Activated CD4-positive, alpha-beta memory T cell treated with anti-CD3 and anti-CD28 coated beads, Interleukin-2, amount 10 ng/mL, durations not matched to agents 7 days and 5 days (primary cell): ENCODE results near the gene MAZ. TPM values are rescaled to one million over a fixed set of nuclear protein-coding genes. Genes with fewer than 3 reads are reported as not detected.
"Not testable (repeated sequence)": the region's sequence is repeated elsewhere in the genome, so short reads cannot be mapped to it uniquely, and the experiment has no call there.

Experiments
- CTCF ChIA-PET: fragments of 350-600 bp; sonication (Branson Sonifier 250); formaldehyde crosslinking; loops from one replicate; lab custom pipeline; 2021; ENCODE audit warnings: antibody characterized with exemption, inconsistent platforms; lab: Charles Lee
- POLR2A ChIA-PET: fragments of 350-600 bp; sonication (Branson Sonifier 250); formaldehyde crosslinking; loops from one replicate; lab custom pipeline; 2021; ENCODE audit warnings: antibody characterized with exemption; lab: Charles Lee
- DNase-seq: peaks from one replicate; pipeline ENCODE4 v3.0.0-alpha.2; 2020
- H3K27ac Mint-ChIP-seq: one replicate; pipeline ENCODE4 v1.8.0; 2021; ENCODE audit warnings: mild to moderate bottlenecking, mixed read lengths
- H3K27me3 Mint-ChIP-seq: one replicate; pipeline ENCODE4 v1.8.0; 2021; ENCODE audit warnings: mixed read lengths
- H3K36me3 Mint-ChIP-seq: one replicate; pipeline ENCODE4 v1.8.0; 2021; ENCODE audit warnings: low read depth, mixed read lengths
- H3K4me1 Mint-ChIP-seq: one replicate; pipeline ENCODE4 v1.8.0; 2021; ENCODE audit warnings: mixed read lengths
- H3K4me3 Mint-ChIP-seq: one replicate; pipeline ENCODE4 v1.8.0; 2021; ENCODE audit warnings: mild to moderate bottlenecking, mixed read lengths
- H3K9me3 Mint-ChIP-seq: one replicate; pipeline ENCODE4 v1.8.0; 2021; ENCODE audit warnings: mixed read lengths
- total RNA-seq, 2 experiments: library from RNA; stranded (reverse); gene quantifications; one replicate each; pipeline ENCODE4 v1.2.3, GENCODE V29; 2021

The MAZ gene
- total RNA-seq, 2 experiments from 2014 or later = 365 to 376 TPM

GRCh38 chr16:29820271-29820701, 14.0 kb downstream of the MAZ start, which contains the start of gene MVP:
Gene MVP (plus strand): TSS chr16:29820462. CDS start chr16:29830550, 10,088 bp downstream.
- CTCF ChIA-PET = interaction anchor here (0.8 to 8.1 kb wide), 9 partner anchors 9 to 212 kb away, joined by 3 to 86 read pairs (median 5); partner anchors contain the start of genes KIF22 and MAZ
- Mint-ChIP-seq H3K27me3 (no peaks in the 10 kb centered on the region), H3K4me3 (peak within 1 kb of the TSS; percentile 98), H3K9me3 (no peaks in the 10 kb centered on the region), H3K4me1 (peaks cover 71% of the 10 kb centered on the region), H3K36me3 (peaks cover 56% of the 10 kb centered on the region), H3K27ac (peak within 1 kb of the TSS; percentile 94)
- POLR2A ChIA-PET = interaction anchor here (0.8 to 10.3 kb wide), 18 partner anchors 9 to 203 kb away, joined by 3 to 206 read pairs (median 4); partner anchors contain the start of genes C16orf54, C16orf92, CDIPT and HIRIP3
- peak; percentile 70 for DNase-seq

GRCh38 chr16:29820730-29821642, 14.7 kb downstream of the MAZ start:
- Mint-ChIP-seq H3K4me1 (peaks cover 73% of the 10 kb centered on the region), H3K9me3 (no peaks in the 10 kb centered on the region), H3K4me3 (peak overlapping the region; percentile 98), H3K36me3 (peaks cover 55% of the 10 kb centered on the region), H3K27ac (peak overlapping the region; percentile 94), H3K27me3 (no peaks in the 10 kb centered on the region)
- CTCF ChIA-PET = interaction anchor here (0.9 to 8.1 kb wide), 9 partner anchors 8 to 234 kb away, joined by 3 to 86 read pairs (median 5); partner anchors contain the start of genes KIF22 and MAZ
- POLR2A ChIA-PET = interaction anchor here (0.7 to 10.3 kb wide), 18 partner anchors 10 to 202 kb away, joined by 3 to 206 read pairs (median 4); partner anchors contain the start of genes C16orf54, C16orf92, CDIPT and HIRIP3
- peak; percentile 67 for DNase-seq

GRCh38 chr16:29821643-29822115, 15.3 kb downstream of the MAZ start:
- CTCF ChIA-PET = interaction anchor here (0.6 to 8.1 kb wide), 7 partner anchors 14 to 234 kb away, joined by 3 to 86 read pairs (median 12); partner anchors contain the start of genes KIF22 and MAZ
- no peaks in the 10 kb centered on the region for H3K27me3 Mint-ChIP-seq
- H3K36me3 Mint-ChIP-seq = peaks cover 53% of the 10 kb centered on the region
- peak overlapping the region; percentile 98 for H3K4me3 Mint-ChIP-seq
- peak overlapping the region; percentile 94 for H3K27ac Mint-ChIP-seq
- peaks cover 78% of the 10 kb centered on the region for H3K4me1 Mint-ChIP-seq
- DNase-seq = no peak
- H3K9me3 Mint-ChIP-seq = no peaks in the 10 kb centered on the region
- POLR2A ChIA-PET = interaction anchor here (1.3 to 10.3 kb wide), 6 partner anchors 10 to 173 kb away, joined by 3 to 206 read pairs (median 6); partner anchors contain the start of genes HIRIP3, MAZ and TAOK2

DNA sequence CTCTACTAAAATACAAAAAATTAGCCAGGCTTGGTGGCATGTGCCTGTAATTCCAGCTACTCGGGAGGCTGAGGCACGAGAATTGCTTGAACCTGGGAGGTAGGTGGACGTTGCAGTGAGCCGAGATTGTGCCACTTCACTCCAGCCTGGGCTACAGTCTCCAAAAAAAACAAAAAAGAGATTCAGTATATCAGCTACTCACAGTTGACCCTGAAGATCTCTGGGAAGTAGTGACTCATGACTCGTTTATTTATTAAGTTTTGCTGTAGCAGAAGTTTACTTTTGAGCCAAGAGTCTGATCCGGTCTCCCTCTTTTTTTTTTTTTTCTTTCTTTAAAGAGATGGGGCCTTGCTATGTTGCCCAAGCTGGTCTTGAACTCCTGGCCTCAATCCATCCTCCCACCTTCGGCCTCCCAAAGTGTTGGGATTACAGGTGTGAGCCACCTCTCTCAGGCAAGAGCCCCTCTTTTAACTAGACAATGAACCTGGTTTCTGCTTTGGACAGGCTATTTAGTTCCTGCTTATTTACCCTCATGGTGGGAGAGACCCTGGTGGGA, 18.3 kb downstream of the MAZ start:
- H3K4me1 Mint-ChIP-seq = peaks cover 68% of the 10 kb centered on the region
- ChIA-PET POLR2A (interaction anchor here (0.7 to 3.2 kb wide), 5 partner anchors 9 to 133 kb away, joined by 3 to 17 read pairs (median 7); partner anchors contain the start of genes KIF22, MAZ and PAGR1), CTCF (interaction anchor here (1.2 to 1.3 kb wide), 2 partner anchors 8 to 23 kb away, joined by 5 to 8 read pairs; partner anchors contain the start of gene PAGR1)
- peaks cover 38% of the 10 kb centered on the region for H3K36me3 Mint-ChIP-seq
- peak overlapping the region; percentile 27 for H3K4me3 Mint-ChIP-seq
- no peaks in the 10 kb centered on the region for H3K27me3 Mint-ChIP-seq
- H3K9me3 Mint-ChIP-seq = no peaks in the 10 kb centered on the region
- H3K27ac Mint-ChIP-seq = peak overlapping the region; percentile 70
- DNase-seq = no peak

DNA sequence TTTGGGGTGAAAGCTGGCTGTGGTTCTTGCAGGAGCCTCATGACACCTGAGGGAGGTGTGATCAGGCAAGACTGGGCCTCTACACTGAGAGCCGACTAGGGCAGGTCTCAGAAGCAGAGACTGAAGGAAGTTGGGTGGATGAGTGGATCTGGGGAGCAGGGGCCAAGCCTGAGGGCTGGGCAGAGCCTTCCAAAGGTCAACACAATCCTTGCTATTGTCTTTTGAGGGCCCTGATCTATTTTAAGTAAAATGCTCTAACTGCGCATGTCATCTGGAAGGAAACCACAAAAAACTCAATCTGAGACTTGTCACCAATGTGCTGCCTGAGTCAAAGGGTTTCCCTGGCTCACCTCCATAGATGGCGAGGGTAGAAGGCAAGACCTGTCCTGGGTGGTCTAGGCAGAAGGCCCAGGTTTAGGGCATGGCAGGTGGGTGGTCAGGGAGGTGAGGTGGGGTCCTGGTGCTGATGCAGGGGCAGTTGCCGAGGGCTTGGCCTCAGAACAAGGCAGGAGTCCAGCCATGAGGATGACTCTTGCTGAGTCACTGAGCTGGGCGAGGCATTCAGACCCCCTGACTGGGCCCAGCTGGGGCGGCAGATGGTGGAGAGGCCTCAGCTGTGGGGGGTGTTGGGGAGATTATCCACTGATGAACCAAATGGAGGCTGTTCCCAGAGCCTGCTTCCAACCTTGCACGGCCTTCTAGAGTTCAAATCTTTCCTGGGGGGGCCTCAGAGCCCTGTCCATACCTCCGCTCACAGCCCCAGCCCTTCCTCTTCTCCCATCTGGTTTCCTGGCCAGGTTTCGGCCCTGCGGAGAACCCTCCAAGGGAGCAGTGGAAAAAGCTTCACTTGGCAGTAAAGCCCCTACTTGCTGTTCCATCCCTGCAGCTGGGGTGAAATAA, 19.1 kb downstream of the MAZ start:
- ChIA-PET POLR2A (interaction anchor here (0.8 to 3.3 kb wide), 9 partner anchors 9 to 126 kb away, joined by 3 to 17 read pairs (median 4); partner anchors contain the start of genes KCTD13, KIF22, MAZ and PAGR1), CTCF (interaction anchor here (0.7 to 3.4 kb wide), 7 partner anchors 8 to 230 kb away, joined by 3 to 12 read pairs (median 5); partner anchors contain the start of gene PAGR1)
- peak; percentile 49 for DNase-seq
- Mint-ChIP-seq H3K36me3 (peaks cover 36% of the 10 kb centered on the region), H3K4me3 (peak overlapping the region; percentile 27), H3K27me3 (no peaks in the 10 kb centered on the region), H3K4me1 (peaks cover 63% of the 10 kb centered on the region), H3K9me3 (no peaks in the 10 kb centered on the region), H3K27ac (peak overlapping the region; percentile 70)

- ChIA-PET CTCF (interaction anchor here (0.6 to 3.4 kb wide), 10 partner anchors 8 to 125 kb away, joined by 3 to 12 read pairs (median 4); partner anchors contain the start of genes KIF22 and PAGR1), POLR2A (interaction anchor here (0.8 to 3.3 kb wide), 8 partner anchors 10 to 135 kb away, joined by 3 to 17 read pairs (median 4); partner anchors contain the start of genes KCTD13, MAZ and PAGR1)
- Mint-ChIP-seq H3K4me1 (peaks cover 58% of the 10 kb centered on the region), H3K36me3 (peaks cover 33% of the 10 kb centered on the region), H3K27ac (no peak overlapping the region), H3K4me3 (no peak overlapping the region), H3K27me3 (no peaks in the 10 kb centered on the region), H3K9me3 (no peaks in the 10 kb centered on the region)
- DNase-seq = no peak
These were observed 20.0 kb downstream of the MAZ start for GRCh38 chr16:29826342-29826695.

GRCh38 chr16:29830774-29831173, 24.4 kb downstream of the MAZ start:
- H3K27me3 Mint-ChIP-seq = no peaks in the 10 kb centered on the region
- POLR2A ChIA-PET = no interaction called here
- H3K36me3 Mint-ChIP-seq = peaks cover 43% of the 10 kb centered on the region
- CTCF ChIA-PET = no interaction called here
- peaks cover 22% of the 10 kb centered on the region for H3K4me1 Mint-ChIP-seq
- no peak overlapping the region for H3K4me3 Mint-ChIP-seq
- DNase-seq = no peak
- H3K9me3 Mint-ChIP-seq = no peaks in the 10 kb centered on the region
- no peak overlapping the region for H3K27ac Mint-ChIP-seq

- POLR2A ChIA-PET = no interaction called here
- H3K27me3 Mint-ChIP-seq = no peaks in the 10 kb centered on the region
- CTCF ChIA-PET = no interaction called here
- H3K36me3 Mint-ChIP-seq = peaks cover 49% of the 10 kb centered on the region
- DNase-seq = no peak
- H3K27ac Mint-ChIP-seq = no peak overlapping the region
- H3K4me3 Mint-ChIP-seq = no peak overlapping the region
- no peaks in the 10 kb centered on the region for H3K9me3 Mint-ChIP-seq
- H3K4me1 Mint-ChIP-seq = peaks cover 16% of the 10 kb centered on the region
These were observed 25.2 kb downstream of the MAZ start for GRCh38 chr16:29831490-29831889.

- H3K4me1 Mint-ChIP-seq, H3K9me3 Mint-ChIP-seq, H3K27me3 Mint-ChIP-seq, H3K4me3 Mint-ChIP-seq, POLR2A ChIA-PET, H3K27ac Mint-ChIP-seq, DNase-seq: not testable (repeated sequence)
- peaks cover 56% of the 10 kb centered on the region for H3K36me3 Mint-ChIP-seq
- CTCF ChIA-PET = interaction anchor here (3.0 kb wide), 1 partner anchor 15 kb away, joined by 24 read pairs; no protein-coding TSS in a partner anchor
These were observed 26.9 kb downstream of the MAZ start for GRCh38 chr16:29833219-29833618.

GRCh38 chr16:29834079-29834478, 27.8 kb downstream of the MAZ start:
- no peak overlapping the region for H3K4me3 Mint-ChIP-seq
- H3K4me1 Mint-ChIP-seq = peaks cover 2% of the 10 kb centered on the region
- H3K36me3 Mint-ChIP-seq = peaks cover 57% of the 10 kb centered on the region
- DNase-seq = no peak
- no peak overlapping the region for H3K27ac Mint-ChIP-seq
- no peaks in the 10 kb centered on the region for H3K27me3 Mint-ChIP-seq
- POLR2A ChIA-PET = interaction anchor here (1.3 kb wide), 2 partner anchors 18 to 26 kb away, joined by 4 to 5 read pairs; no protein-coding TSS in a partner anchor
- CTCF ChIA-PET = interaction anchor here (0.6 to 3.0 kb wide), 3 partner anchors 14 to 197 kb away, joined by 3 to 24 read pairs (median 3); no protein-coding TSS in a partner anchor
- H3K9me3 Mint-ChIP-seq = no peaks in the 10 kb centered on the region

- peaks cover 64% of the 10 kb centered on the region for H3K36me3 Mint-ChIP-seq
- CTCF ChIA-PET = interaction anchor here (0.7 to 0.9 kb wide), 2 partner anchors 134 to 197 kb away, joined by 3 to 4 read pairs; no protein-coding TSS in a partner anchor
- H3K4me1 Mint-ChIP-seq = no peaks in the 10 kb centered on the region
- no peak overlapping the region for H3K4me3 Mint-ChIP-seq
- DNase-seq = no peak
- H3K9me3 Mint-ChIP-seq = no peaks in the 10 kb centered on the region
- no peak overlapping the region for H3K27ac Mint-ChIP-seq
- no peaks in the 10 kb centered on the region for H3K27me3 Mint-ChIP-seq
- POLR2A ChIA-PET = no interaction called here
These were observed 29.6 kb downstream of the MAZ start for GRCh38 chr16:29835926-29836325.
